HG02798 (cell line): ENCODE data around the gene SMC1A.

Source experiments
- ATAC-seq: cut with Tn5 transposase; IDR thresholded peaks from one replicate; pipeline ENCODE4 v1.9.1; 2021; ENCODE audit warnings: mild to moderate bottlenecking; ENCODE audit not compliant: unreplicated experiment, poor library complexity

Gene SMC1A

GRCh38 chrX:53356186-53356585 lies 66.3 kb downstream of the SMC1A start:
- ATAC-seq, result no peak

DNA sequence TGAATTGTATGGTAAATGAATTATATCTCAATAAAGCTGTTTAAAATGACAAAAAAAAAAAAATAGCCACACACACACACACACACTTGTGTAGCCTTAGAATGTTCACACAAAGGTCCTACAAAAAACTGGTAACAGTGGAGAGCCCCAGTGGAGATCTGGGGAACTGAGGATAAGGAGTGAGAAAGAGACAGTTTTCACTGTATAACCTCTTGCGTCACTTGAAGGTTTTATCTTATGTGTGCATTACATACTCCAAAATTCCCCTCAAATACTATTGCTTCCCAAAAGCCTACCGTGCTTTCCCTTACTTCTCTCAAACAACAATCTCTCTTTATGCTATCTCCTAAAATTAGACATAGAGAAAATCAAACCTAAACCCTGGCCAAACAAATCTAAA lies 67.8 kb downstream of the SMC1A start:
- ATAC-seq, result no peak

GRCh38 chrX:53347948-53348347 lies 74.5 kb downstream of the SMC1A start:
- ATAC-seq, result no peak

- no peak for ATAC-seq
These were observed 81.4 kb downstream of the SMC1A start for GRCh38 chrX:53340852-53341645.

- no peak for ATAC-seq
These were observed 85.4 kb downstream of the SMC1A start for GRCh38 chrX:53337101-53337500.

DNA sequence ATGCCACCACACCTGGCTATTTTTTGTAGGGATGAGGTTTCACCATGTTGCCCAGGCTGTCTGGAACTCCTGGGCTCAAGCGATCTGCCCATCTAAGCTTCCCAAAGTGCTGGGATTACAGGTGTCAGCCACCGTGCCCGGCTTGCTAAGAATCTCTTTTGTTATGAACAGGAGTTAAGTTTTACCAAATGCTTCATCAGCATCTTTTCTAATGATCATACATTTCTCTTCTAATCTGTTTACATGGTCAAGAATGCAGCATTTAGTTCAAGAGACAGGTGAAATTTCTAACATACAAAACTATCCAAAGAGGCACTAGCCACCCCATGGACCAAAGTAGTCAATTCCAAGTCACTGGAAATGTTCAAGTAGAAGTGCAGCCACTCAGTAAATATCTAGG lies 88.6 kb downstream of the SMC1A start:
- ATAC-seq, result no peak

DNA sequence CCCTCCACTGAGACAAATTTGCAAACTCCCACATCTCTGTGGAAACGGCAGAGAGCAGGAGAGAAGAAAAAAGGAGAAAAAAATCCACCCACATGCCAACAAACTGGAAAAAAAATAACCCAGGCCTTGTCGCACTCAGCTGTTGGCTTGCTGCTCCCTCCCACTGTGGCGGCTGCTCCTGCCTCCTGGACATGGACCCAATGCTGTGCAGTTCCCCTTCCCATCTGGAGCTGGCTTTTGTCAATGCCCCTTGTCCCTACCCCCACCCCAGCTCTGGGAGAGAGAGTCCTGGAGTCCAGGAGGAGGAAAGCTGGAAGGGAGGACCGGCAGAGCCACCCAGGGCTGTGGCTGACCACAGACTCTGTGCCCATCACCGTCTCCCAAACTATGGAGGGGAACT lies 90.2 kb downstream of the SMC1A start:
- ATAC-seq, result no peak

GRCh38 chrX:53330331-53330730 lies 92.1 kb downstream of the SMC1A start:
- ATAC-seq, result no peak

DNA sequence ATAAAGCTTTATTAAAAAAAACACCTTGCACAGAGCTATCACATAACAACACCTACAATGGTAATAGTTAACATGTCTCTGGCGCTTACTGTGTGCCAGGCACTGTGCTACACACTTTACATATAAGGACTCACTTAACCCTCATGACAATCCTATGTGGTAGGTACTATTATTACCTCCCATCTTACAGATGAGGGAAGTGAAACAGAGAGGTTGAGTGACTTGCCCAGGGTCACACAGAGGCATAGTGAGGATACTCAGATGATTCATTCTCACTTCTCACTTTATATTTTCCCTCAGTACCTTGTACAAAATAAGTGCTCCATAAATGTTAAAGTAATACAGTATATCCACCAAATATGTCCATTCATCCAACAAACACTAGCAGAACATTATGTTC lies 97.7 kb downstream of the SMC1A start:
- no peak for ATAC-seq
